Epithelial cell of proximal tubule (primary cell): ENCODE data around the gene ZIC4. TPM values are rescaled to one million over a fixed set of nuclear protein-coding genes. Genes with fewer than 3 reads are reported as not detected.
A peak's percentile ranks its signal among the peaks of the same experiment; 100 is the strongest.

ENCODE experiments used
- DNase-seq: peaks from one replicate; pipeline ENCODE4 v3.0.0-alpha.2; 2011; ENCODE audit warnings: low read depth
- H3K4me3 ChIP-seq: 2 replicates; pipeline ENCODE4 v1.5.1; 2011; ENCODE audit warnings: low read depth, mild to moderate bottlenecking, low read length
- total RNA-seq: library from RNA; depleted of rRNA; stranded (reverse); fragments of >200 nt; gene quantifications from 2 replicates; pipeline ENCODE4 v1.2.3, GENCODE V29; 2015
- TF ChIP-seq, protein P1 (sequence below): conservative IDR thresholded peaks from 2 replicates; pipeline ENCODE4 v1.5.1; 2012; ENCODE audit warnings: low read depth, mild to moderate bottlenecking, low read length

The ZIC4 gene
- total RNA-seq, 1 donor from 2014 or later: not detected

GRCh38 chr3:147417551-147418295 lies 11.4 kb upstream of the ZIC4 start:
- no peak for DNase-seq
- H3K4me3 ChIP-seq: no peak overlapping the region
- TF ChIP-seq, protein P1, sequence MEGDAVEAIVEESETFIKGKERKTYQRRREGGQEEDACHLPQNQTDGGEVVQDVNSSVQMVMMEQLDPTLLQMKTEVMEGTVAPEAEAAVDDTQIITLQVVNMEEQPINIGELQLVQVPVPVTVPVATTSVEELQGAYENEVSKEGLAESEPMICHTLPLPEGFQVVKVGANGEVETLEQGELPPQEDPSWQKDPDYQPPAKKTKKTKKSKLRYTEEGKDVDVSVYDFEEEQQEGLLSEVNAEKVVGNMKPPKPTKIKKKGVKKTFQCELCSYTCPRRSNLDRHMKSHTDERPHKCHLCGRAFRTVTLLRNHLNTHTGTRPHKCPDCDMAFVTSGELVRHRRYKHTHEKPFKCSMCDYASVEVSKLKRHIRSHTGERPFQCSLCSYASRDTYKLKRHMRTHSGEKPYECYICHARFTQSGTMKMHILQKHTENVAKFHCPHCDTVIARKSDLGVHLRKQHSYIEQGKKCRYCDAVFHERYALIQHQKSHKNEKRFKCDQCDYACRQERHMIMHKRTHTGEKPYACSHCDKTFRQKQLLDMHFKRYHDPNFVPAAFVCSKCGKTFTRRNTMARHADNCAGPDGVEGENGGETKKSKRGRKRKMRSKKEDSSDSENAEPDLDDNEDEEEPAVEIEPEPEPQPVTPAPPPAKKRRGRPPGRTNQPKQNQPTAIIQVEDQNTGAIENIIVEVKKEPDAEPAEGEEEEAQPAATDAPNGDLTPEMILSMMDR: no peak

GRCh38 chr3:147416931-147417330 lies 10.6 kb upstream of the ZIC4 start:
- no peak overlapping the region for H3K4me3 ChIP-seq
- TF ChIP-seq, protein P1: no peak
- no peak for DNase-seq

DNA sequence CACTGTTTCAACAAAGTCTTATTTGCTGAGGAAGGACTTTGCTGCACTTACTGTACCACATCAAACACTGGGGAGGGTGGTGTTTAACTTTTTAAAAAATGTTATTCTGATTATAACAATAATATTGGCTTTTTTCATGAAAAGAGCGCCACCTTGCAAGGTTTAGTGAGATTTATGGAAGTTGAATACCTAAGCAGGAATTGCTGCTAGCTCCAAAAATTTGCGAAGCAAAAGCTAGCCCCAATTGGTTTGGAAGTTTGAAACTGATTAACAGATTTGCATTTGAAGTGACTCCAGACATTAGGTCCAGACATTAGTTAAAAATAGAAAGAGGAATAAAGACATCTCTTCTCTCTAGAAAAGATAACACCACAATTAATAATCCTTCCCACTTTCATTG lies 9.5 kb upstream of the ZIC4 start:
- TF ChIP-seq, protein P1: peak; percentile 10
- no peak overlapping the region for H3K4me3 ChIP-seq
- no peak for DNase-seq

GRCh38 chr3:147415286-147415685 lies 8.9 kb upstream of the ZIC4 start:
- TF ChIP-seq, protein P1: no peak
- H3K4me3 ChIP-seq: no peak overlapping the region
- DNase-seq: no peak

- H3K4me3 ChIP-seq: no peak overlapping the region
- TF ChIP-seq, protein P1: no peak
- no peak for DNase-seq
These were observed 8.2 kb upstream of the ZIC4 start for GRCh38 chr3:147414390-147415138.

DNA sequence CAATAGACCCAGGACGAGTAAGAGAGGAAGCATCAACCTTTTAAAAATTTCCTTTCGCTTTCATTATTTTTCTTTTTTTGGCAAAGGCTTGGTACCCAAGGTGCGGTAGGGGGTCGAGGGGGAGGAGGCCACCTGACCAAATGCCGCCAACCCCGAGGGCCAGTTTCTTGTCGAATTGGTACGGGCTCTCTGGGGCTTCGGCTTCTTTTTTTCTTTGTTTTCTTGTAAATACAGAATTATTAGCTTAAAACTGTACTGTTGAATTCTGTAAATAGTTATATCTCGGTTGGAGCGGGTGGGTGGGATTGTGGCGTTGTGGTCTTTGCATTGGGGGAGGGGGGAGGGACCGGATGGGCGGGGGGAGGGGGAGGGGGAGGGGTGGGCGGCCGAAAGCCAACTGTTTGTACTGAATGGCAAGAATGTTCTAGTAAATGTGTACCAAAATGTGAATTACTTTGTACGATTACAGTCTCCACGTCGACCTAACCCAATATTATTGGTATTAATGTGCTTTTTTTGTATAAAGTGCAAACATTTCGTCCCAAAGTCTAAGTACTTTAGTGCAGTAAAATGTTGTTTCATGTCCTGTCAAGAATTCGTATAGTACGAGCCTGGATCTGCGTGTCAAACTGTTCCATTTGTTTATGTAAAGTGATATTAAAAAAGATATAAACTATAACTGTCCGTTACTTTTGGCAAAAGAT lies 7.5 kb upstream of the ZIC4 start:
- no peak for DNase-seq
- H3K4me3 ChIP-seq: no peak overlapping the region
- TF ChIP-seq, protein P1: no peak
